ES-I3 (cell line): ENCODE results near the gene MRPL9.

Experiments used
- H3K36me3 ChIP-seq: 2 replicates; pipeline ENCODE4 v1.6.1; 2013; ENCODE audit warnings: mild to moderate bottlenecking, low read length, control low read depth, moderate library complexity; ENCODE audit not compliant: insufficient read depth
- H3K4me1 ChIP-seq: 2 replicates; pipeline ENCODE4 v1.6.1; 2013; ENCODE audit warnings: mild to moderate bottlenecking, control low read depth, low read length; ENCODE audit not compliant: insufficient read depth
- H3K9ac ChIP-seq: 2 replicates; pipeline ENCODE4 v1.6.1; 2013; ENCODE audit warnings: low read depth, mild to moderate bottlenecking, low read length, moderate library complexity
- H3K9me3 ChIP-seq: 2 replicates; pipeline ENCODE4 v1.6.1; 2013; ENCODE audit warnings: mild to moderate bottlenecking, low read length, moderate library complexity; ENCODE audit not compliant: control insufficient read depth, insufficient read depth

The MRPL9 gene

GRCh38 chr1:151715726-151716404, 47.4 kb downstream of the MRPL9 start:
- Histone ChIP-seq H3K36me3 (no peaks in the 10 kb centered on the region), H3K4me1 (no peaks in the 10 kb centered on the region), H3K9me3 (no peaks in the 10 kb centered on the region), H3K9ac (peak overlapping the region; percentile 5; the same call in 1 of the 2 replicates)

- Histone ChIP-seq H3K9ac (no peak overlapping the region), H3K36me3 (no peaks in the 10 kb centered on the region), H3K4me1 (no peaks in the 10 kb centered on the region), H3K9me3 (no peaks in the 10 kb centered on the region)
These were observed 48.2 kb downstream of the MRPL9 start for GRCh38 chr1:151714820-151715725.

- Histone ChIP-seq H3K36me3 (no peaks in the 10 kb centered on the region), H3K9me3 (no peaks in the 10 kb centered on the region), H3K9ac (no peak overlapping the region), H3K4me1 (no peaks in the 10 kb centered on the region)
These were observed 49.4 kb downstream of the MRPL9 start for GRCh38 chr1:151713874-151714273.

- no peaks in the 10 kb centered on the region for H3K9me3 ChIP-seq
- H3K9ac ChIP-seq, result no peak overlapping the region
- H3K36me3 ChIP-seq, result no peaks in the 10 kb centered on the region
- no peaks in the 10 kb centered on the region for H3K4me1 ChIP-seq
These were observed 50.3 kb downstream of the MRPL9 start for GRCh38 chr1:151713044-151713443.

GRCh38 chr1:151711951-151712350, 51.3 kb downstream of the MRPL9 start:
- H3K4me1 ChIP-seq, result no peaks in the 10 kb centered on the region
- H3K9me3 ChIP-seq, result no peaks in the 10 kb centered on the region
- H3K9ac ChIP-seq, result no peak overlapping the region
- no peaks in the 10 kb centered on the region for H3K36me3 ChIP-seq

GRCh38 chr1:151711044-151711800, 52.1 kb downstream of the MRPL9 start:
- Histone ChIP-seq H3K36me3 (no peaks in the 10 kb centered on the region), H3K9ac (no peak overlapping the region), H3K9me3 (no peaks in the 10 kb centered on the region), H3K4me1 (no peaks in the 10 kb centered on the region)

GRCh38 chr1:151710187-151710840, 53.0 kb downstream of the MRPL9 start:
- no peaks in the 10 kb centered on the region for H3K4me1 ChIP-seq
- H3K9me3 ChIP-seq, result no peaks in the 10 kb centered on the region
- H3K36me3 ChIP-seq, result no peaks in the 10 kb centered on the region
- H3K9ac ChIP-seq, result no peak overlapping the region
